GM12891 (cell line): ENCODE results near the gene MMP11.

ENCODE experiments used
- PAX5 ChIP-seq: IDR thresholded peaks from 2 replicates; pipeline ENCODE4 v1.6.1; 2011; ENCODE audit warnings: low read length, moderate library complexity, mild to moderate bottlenecking; ENCODE audit not compliant: insufficient read depth, severe bottlenecking
- POLR2A ChIP-seq: IDR thresholded peaks from 2 replicates; pipeline ENCODE4 v1.6.1; 2011; ENCODE audit warnings: low read depth, low read length, control low read depth
- POLR2AphosphoS5 ChIP-seq: IDR thresholded peaks from 2 replicates; pipeline ENCODE4 v1.6.1; 2011; ENCODE audit warnings: low read depth, low read length, control low read depth
- POU2F2 ChIP-seq: IDR thresholded peaks from 2 replicates; pipeline ENCODE4 v1.6.1; 2011; ENCODE audit warnings: low read depth, mild to moderate bottlenecking, control low read depth, low read length, moderate library complexity
- SPI1 ChIP-seq: IDR thresholded peaks from 2 replicates; pipeline ENCODE4 v1.6.1; 2011; ENCODE audit warnings: low read depth, low read length, control low read depth
- TAF1 ChIP-seq: IDR thresholded peaks from 2 replicates; pipeline ENCODE4 v1.6.1; 2011; ENCODE audit warnings: low read depth, low read length, control low read depth

- TF ChIP-seq POLR2A (no peak), SPI1 (no peak), POLR2AphosphoS5 (no peak), TAF1 (no peak), PAX5 (no peak), POU2F2 (no peak)
These were observed 43.0 kb downstream of the MMP11 start for GRCh38 chr22:23815541-23816155.
